ENCODE results near the gene ARID3B.

DNA sequence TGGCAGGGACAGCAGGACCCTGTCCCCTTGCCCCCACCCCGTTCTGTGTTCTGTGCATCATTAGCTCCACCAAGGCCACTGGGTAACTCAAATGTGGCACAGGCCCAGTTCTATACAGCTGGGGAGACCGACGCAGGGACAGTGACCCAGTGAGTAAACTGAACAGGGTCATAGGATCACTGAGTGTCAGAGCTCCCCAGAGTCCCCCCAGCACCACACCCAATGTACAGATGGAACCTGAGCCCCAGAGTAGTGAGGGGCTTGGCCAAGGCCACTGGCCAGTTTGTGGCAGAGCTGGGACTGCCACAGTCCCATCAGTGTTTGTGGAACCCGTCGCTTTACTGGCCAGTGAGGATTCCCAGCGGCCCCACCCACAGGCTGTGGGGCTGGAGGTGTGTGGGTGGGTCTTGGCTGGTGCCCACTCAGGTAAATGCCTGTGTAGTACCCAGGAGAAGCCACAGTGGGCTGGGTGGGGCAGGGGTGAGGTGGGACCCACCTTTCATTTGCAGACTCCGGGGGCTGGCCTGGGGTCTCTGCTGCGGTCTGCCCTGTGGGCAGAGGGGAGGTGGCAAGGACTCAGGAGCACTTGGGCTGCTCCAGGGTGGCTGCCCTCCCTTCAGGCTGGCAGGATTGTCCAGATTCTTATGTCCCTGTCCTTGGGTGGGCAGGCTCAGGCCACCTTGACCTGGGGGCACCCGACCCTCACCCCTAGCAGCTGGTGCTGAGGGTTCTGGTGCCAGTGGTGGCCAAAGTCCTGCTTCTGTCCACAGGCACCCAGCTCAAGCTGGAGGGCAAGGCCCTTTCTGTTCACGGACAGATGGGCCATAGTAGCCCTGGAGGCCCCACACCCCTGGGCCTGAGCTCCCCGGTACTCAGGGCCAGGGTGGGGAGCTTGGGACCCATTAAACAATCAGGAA is 63.0 kb downstream of the ARID3B start:
- TF ChIP-seq, protein P1, sequence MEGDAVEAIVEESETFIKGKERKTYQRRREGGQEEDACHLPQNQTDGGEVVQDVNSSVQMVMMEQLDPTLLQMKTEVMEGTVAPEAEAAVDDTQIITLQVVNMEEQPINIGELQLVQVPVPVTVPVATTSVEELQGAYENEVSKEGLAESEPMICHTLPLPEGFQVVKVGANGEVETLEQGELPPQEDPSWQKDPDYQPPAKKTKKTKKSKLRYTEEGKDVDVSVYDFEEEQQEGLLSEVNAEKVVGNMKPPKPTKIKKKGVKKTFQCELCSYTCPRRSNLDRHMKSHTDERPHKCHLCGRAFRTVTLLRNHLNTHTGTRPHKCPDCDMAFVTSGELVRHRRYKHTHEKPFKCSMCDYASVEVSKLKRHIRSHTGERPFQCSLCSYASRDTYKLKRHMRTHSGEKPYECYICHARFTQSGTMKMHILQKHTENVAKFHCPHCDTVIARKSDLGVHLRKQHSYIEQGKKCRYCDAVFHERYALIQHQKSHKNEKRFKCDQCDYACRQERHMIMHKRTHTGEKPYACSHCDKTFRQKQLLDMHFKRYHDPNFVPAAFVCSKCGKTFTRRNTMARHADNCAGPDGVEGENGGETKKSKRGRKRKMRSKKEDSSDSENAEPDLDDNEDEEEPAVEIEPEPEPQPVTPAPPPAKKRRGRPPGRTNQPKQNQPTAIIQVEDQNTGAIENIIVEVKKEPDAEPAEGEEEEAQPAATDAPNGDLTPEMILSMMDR (IDR thresholded peaks at IDR 0.05), result no peak
- no peak for TF ChIP-seq POLR2A (IDR thresholded peaks at IDR 0.05)

Measured in adrenal gland (tissue), 5 donors.